Loucy (cell line): ENCODE measurements around the gene RGS7BP.

Experiments
- EZH2phosphoT487 ChIP-seq: fragments of 200-600 bp; IDR thresholded peaks from 2 replicates; pipeline ENCODE4 v1.6.1; 2018; ENCODE audit warnings: antibody characterized with exemption, mild to moderate bottlenecking, moderate library complexity, borderline replicate concordance
- TF ChIP-seq, protein P1 (sequence below): fragments of 200-600 bp; sonication (generic); conservative IDR thresholded peaks from 2 replicates; pipeline ENCODE4 v1.5.1; 2014; ENCODE audit warnings: mild to moderate bottlenecking, antibody characterized with exemption, low read length

DNA sequence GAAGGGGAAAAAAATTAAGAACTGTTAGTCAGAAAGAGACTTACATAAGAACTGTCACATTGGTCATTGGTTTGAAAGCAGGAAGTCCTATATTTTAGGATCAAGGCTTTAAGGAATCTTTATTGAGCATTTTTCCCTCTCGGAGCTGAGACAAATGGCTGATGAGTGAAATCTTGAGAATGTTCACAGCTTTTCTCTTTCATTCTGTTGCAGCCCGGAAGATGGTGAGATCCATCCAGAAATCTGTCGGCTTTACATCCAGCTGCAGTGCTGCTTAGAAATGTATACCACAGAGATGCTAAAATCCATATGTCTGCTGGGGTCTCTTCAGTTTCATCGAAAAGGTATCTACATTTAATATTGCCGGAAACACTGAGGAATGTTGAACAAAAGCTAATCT lies 69.7 kb downstream of the RGS7BP start:
- TF ChIP-seq, protein P1, sequence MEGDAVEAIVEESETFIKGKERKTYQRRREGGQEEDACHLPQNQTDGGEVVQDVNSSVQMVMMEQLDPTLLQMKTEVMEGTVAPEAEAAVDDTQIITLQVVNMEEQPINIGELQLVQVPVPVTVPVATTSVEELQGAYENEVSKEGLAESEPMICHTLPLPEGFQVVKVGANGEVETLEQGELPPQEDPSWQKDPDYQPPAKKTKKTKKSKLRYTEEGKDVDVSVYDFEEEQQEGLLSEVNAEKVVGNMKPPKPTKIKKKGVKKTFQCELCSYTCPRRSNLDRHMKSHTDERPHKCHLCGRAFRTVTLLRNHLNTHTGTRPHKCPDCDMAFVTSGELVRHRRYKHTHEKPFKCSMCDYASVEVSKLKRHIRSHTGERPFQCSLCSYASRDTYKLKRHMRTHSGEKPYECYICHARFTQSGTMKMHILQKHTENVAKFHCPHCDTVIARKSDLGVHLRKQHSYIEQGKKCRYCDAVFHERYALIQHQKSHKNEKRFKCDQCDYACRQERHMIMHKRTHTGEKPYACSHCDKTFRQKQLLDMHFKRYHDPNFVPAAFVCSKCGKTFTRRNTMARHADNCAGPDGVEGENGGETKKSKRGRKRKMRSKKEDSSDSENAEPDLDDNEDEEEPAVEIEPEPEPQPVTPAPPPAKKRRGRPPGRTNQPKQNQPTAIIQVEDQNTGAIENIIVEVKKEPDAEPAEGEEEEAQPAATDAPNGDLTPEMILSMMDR = no peak
- TF ChIP-seq EZH2phosphoT487 = no peak
